CD4-positive, alpha-beta T cell treated with Interleukin-15 for 1 hour (primary cell): Measurements from ENCODE around the gene SRXN1.

Source experiments
- DNase-seq: peaks from one replicate; pipeline ENCODE4 v3.0.0-alpha.2; 2020

The SRXN1 gene

GRCh38 chr20:675033-675452, 22.0 kb upstream of the SRXN1 start:
- DNase-seq = no peak

DNA sequence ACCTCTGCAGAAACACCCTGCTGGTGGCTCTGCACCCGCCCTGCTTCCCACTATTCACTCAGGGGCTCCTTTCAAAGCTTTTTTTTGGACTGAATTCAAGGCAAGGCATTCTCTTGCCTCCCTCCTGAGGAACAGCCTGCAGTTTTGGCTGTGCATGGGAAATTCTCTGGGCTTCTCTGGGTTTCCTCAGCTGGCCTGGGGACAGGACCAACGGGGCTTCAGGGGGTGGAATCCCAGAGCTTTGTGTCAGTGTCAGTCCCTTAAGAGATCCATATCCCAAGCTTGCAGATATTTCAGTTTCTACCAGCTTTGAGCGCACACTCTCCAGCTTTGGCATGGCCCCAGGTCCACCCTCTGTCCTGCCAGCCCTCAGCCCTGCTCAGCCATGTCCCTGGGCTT, 20.6 kb upstream of the SRXN1 start:
- DNase-seq = no peak

DNA sequence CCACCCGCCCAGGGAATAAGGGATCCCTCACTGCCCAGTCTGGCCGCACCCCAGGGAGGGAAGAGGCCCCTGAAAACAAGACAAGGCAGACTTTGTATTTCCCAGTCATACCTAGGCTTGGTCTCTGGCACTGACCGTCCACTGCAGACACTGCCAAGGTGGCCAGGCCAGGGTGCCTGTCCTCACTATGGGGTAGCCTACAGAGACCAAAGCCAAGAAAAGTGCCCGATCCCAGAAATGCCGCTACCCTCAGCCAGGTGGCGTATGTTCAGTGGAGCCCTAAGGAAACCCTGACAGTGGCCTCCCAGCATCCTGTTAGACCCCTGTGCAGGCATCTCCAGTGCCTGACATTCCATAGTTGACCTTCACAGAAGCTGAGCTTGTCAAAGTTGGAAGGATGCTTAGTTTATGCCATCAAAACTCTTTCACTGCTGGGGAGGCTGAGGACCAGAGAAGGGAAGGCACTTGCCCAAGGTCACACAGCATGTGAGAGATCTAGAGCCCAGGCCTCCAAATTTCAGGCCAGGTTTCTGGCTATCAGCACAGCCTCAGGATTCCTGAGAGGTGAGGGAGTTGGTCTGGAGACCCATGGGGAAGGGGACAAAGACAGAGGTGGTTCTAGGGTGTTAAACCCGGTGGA, 20.1 kb upstream of the SRXN1 start:
- DNase-seq = no peak

- no peak for DNase-seq
Measured at GRCh38 chr20:671252-672030, 18.4 kb upstream of the SRXN1 start.

- DNase-seq = no peak
Measured at GRCh38 chr20:669573-669972, 16.6 kb upstream of the SRXN1 start.

GRCh38 chr20:668638-669037, 15.6 kb upstream of the SRXN1 start:
- no peak for DNase-seq

GRCh38 chr20:668050-668449, 15.1 kb upstream of the SRXN1 start:
- no peak for DNase-seq

DNA sequence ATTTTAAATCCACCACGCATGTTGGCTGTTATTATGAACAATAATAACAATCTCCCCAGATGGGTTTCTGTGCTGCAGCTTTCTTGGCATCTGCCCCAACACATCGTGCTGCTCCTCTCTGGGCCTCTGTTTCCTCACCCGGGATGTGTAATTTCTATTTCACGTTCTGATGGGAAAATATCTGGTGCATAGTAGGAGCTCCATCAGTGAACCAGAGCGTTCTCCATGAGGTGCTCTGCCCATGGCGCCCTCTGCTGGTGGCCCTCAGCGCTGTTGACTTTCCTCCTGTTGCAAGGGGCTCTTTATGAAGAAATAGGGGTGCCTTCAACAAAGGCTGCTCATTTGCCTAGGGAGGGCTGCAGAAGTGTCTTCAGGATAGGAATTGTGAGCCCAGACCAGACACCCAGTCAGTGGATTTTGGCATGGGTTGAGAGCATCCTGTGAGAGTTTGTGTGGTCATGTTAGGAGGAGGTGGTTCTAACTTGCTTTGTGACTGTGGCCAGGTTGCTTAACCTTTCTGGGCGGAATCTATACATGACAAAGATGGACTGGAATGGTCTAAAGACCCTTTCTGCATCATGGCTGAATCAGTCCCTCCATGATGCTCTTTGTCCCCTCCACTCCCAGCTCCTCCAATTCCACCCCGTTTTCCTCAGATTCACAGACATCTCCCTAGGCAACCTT, 14.5 kb upstream of the SRXN1 start:
- peak; percentile 53 for DNase-seq

GRCh38 chr20:666877-667276, 13.9 kb upstream of the SRXN1 start:
- DNase-seq = no peak

DNA sequence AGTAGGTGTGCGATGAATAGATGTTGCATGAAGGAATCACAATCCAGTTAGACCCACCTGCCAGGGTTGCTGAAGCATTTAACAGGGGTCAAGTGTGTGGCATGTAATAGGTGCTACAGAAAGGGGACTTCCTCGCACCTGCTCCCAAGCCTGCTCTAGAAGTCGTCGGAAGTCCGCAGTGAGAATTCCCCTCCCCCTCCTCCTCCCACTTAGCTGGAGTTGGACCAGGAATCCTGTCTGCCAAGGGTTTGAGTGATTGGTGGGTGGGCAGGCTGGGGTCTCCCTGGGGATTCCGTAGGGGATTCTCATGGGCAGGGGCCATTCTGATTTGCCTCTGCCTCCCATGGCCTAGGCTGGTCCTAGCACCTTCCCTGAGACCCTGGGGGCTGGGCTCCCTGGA, 12.3 kb upstream of the SRXN1 start:
- no peak for DNase-seq

DNA sequence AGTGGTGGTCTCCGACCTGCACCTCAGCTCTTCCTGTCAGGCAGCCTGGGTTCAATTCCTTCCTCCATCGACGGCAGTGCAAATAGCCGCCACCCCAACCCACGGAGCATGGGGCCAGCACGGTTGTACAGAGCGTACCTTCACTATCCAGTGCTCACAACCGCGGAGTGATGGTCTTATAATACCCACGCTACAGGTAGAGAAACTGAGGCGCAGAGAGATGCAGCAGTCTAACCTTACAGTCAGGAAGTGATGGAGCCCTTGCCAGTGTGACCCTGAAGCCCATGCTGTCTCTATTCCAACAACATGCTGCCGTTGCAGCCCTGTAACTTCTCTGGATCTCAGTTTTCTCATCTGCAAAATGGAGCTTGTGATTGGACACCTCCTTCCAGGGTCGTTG, 11.6 kb upstream of the SRXN1 start:
- DNase-seq = no peak

GRCh38 chr20:664151-664550, 11.2 kb upstream of the SRXN1 start:
- DNase-seq = no peak

- DNase-seq = no peak
Measured at GRCh38 chr20:663315-664090, 10.5 kb upstream of the SRXN1 start.

DNA sequence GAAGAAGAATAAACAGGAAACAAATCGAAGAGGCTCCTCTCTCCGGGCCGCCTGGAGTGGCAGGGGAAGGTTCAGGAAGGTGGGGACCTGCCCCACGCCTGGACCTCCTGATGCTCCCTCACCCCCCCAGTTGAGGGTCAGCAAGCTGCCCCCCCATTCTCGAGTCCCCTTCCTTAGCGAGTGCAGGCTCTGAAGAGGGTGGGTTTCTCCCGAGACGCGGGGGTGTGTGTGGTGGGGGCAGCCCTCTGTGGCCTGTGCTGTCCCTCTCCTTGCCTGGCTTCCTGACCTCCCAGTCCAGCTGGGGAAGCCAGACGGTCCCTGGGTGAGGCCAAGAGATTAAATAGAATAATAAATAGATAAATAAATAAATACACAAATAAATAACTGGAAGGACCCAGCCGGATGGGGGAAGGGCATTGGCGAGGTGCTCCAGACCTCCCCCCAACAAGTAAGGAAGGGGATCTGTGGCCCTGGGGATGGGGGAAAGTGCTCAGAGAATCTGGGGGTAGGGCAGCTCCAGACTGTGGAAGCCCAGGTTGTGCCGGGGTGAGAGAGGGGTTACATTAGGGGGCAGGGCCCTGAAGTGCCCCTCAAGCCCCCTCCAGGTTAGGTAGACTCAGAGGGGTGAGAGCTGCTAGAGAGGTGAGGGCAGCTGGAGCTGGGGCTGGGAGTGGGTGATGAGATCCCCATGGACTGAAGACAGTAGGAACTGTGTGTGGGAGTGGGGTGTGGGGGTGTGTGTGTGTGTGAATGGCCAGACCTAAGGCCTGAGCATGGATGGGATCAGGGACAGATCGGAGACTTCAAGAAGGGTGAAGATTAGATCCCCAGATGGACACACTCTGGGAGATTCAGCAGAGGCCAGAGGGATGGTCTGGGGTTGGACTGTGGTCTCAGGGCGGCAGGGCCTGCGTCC, 9.5 kb upstream of the SRXN1 start:
- DNase-seq = no peak

GRCh38 chr20:661474-662270, 8.7 kb upstream of the SRXN1 start:
- no peak for DNase-seq

- no peak for DNase-seq
Measured at GRCh38 chr20:658731-659291, 5.8 kb upstream of the SRXN1 start.

GRCh38 chr20:658202-658601, 5.2 kb upstream of the SRXN1 start:
- DNase-seq = no peak

DNA sequence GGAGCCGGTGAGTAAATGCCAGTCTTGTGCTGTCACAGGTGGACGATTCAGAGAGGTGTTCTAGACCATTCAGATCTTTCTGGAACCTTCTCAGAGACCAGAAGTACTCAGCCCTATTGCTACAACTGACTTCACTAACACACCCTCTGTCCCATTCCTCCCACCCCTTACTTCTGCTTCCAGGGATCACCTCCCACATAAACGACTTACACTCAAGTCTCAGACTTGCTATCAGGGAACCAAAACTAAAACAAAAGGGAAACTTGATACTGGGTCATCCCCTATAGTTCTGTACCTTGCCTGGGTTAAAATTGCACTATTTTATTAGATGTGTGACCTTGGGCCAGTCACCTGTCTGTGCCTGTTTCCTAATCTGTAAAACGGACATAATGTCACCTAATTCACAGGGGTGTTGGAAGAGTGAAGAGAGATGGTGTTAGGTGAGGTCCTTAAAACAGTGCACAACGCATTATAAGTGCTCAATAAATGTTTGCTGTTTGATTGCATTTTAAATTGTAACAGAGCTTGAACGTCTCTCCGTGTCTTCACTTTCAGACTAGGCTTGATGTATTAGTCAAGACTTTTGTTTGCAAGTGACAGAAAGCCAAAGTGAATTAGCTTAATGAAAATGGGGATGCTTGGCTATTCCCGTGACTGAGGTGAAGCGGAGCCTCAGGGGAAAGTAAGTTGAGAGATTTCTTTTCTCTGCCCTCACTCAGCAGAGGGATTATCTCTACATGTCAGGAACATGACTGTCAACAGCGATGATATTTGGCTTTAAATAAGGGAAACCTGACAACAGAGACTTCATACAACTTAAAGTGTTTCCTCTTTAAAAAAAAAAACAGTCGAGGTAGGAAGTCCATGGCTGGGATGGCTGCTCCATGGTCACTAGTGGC, 3.0 kb upstream of the SRXN1 start:
- DNase-seq = no peak

DNA sequence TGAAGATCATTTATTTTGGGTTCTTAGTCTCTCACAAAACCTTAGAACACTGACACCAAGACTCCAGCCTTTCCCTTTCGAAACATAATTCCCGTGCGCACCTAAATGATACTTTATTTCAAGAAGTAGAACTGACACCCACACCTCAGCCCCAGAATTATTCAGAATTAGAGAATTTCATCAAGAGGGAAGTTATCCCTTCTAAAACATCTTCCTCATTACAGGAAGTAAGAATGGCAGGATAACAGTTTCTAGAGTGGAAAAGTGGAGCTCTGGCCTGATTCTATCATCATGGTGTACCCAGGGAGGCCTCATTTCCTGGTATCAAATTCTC, 1.4 kb upstream of the SRXN1 start:
- DNase-seq = no peak
